Transverse colon (tissue), 4 donors: ENCODE results near the gene DHTKD1.

Experiments
- POLR2A ChIP-seq: fragments of 450-650 bp; IDR thresholded peaks from one replicate; pipeline ENCODE4 v1.6.1; 2016; ENCODE audit warnings: antibody characterized with exemption, mild to moderate bottlenecking, moderate library complexity
- POLR2AphosphoS5 ChIP-seq, 3 donors: sonication (generic); formaldehyde crosslinking; IDR thresholded peaks; one replicate each; pipeline ENCODE4 v1.6.1; 2016; ENCODE audit warnings: antibody characterized with exemption in 3 of 3
- TF ChIP-seq, protein P1 (sequence below), 5 experiments: fragments of 200-600 bp in 3 of 5; fragments of 450-650 bp in 2 of 5; sonication (generic) in 3 of 5; IDR thresholded peaks; 1 replicate in 2 of 5; 2 replicates in 3 of 5; pipeline ENCODE4 v1.5.1; 2016 to 2017; ENCODE audit warnings: antibody characterized with exemption in 5 of 5, inconsistent platforms in 3 of 5, mild to moderate bottlenecking in 2 of 5, moderate library complexity in 1 of 5

DNA sequence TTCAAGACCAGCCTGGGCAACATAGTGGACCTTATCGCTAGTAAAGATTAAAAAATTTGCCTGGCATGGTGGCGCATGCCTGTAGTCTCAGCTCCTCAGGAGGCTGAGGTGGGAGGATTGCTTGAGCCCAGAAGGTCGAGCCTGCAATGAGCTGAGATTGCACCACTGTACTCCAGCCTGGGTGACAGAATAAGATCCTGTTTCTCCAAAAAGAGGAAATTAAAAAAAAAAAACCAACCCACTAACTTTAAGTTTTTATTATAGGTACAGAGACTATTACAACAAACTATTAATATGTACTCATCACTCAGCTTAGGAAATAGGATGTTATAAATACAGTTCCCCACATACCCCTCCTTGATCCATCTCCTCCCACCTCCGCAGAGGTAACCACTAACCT lies 30.2 kb downstream of the DHTKD1 start:
- TF ChIP-seq POLR2AphosphoS5 (IDR thresholded peaks at IDR 0.05), result no peak
- TF ChIP-seq, protein P1, sequence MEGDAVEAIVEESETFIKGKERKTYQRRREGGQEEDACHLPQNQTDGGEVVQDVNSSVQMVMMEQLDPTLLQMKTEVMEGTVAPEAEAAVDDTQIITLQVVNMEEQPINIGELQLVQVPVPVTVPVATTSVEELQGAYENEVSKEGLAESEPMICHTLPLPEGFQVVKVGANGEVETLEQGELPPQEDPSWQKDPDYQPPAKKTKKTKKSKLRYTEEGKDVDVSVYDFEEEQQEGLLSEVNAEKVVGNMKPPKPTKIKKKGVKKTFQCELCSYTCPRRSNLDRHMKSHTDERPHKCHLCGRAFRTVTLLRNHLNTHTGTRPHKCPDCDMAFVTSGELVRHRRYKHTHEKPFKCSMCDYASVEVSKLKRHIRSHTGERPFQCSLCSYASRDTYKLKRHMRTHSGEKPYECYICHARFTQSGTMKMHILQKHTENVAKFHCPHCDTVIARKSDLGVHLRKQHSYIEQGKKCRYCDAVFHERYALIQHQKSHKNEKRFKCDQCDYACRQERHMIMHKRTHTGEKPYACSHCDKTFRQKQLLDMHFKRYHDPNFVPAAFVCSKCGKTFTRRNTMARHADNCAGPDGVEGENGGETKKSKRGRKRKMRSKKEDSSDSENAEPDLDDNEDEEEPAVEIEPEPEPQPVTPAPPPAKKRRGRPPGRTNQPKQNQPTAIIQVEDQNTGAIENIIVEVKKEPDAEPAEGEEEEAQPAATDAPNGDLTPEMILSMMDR (IDR thresholded peaks at IDR 0.05), result no peak
- no peak for TF ChIP-seq POLR2A
